HepG2 (cell line): ENCODE data around the gene MAGI1. TPM values are rescaled to one million over a fixed set of nuclear protein-coding genes. Genes with fewer than 3 reads are reported as not detected.

ENCODE experiments used
- ATAC-seq: fragments of 200-7000 bp; cut with Tn5 transposase; 3 replicates; pipeline ENCODE4 v1.9.1; 2020; ENCODE audit warnings: mild to moderate bottlenecking, moderate library complexity
- BruUV-seq: library from RNA; stranded (reverse); fragments of 400-500 nt; replicated peaks from 2 replicates; lab custom pipeline; 2021; lab: Mats Ljungman, UMichigan
- CTCF ChIA-PET: fragments of 300-600 bp; formaldehyde crosslinking; extraction: SDS; loops from one replicate; lab custom pipeline; 2021; ENCODE audit warnings: low total read pairs, inconsistent platforms, low intra/inter-chr PET ratio; lab: Yijun Ruan, JAX
- POLR2A ChIA-PET: fragments of 350-600 bp; sonication (Branson Sonifier 250); formaldehyde crosslinking; loops from one replicate; lab custom pipeline; 2020; ENCODE audit warnings: antibody characterized with exemption, inconsistent platforms; lab: Yijun Ruan, JAX
- DNase-seq: peaks from one replicate; pipeline ENCODE4 v3.0.0-alpha.2; 2015; ENCODE audit warnings: low spot score
- FAIRE-seq: peaks from 3 replicates; lab custom pipeline; 2011; peaks lifted over from hg19 to GRCh38; lab: Jason Lieb, UNC
- H2AFZ ChIP-seq: one replicate; pipeline ENCODE4 v1.6.1; 2011; ENCODE audit warnings: low read length, inconsistent platforms
- H3K27ac ChIP-seq: fragments of 300-600 bp; 3 replicates; pipeline ENCODE4 v1.8.0; 2011; ENCODE audit warnings: mixed run types, mild to moderate bottlenecking, mixed read lengths, low read length, inconsistent platforms; ENCODE audit not compliant: insufficient read depth; ENCODE audit errors: extremely low read length
- H3K27me3 ChIP-seq, 2 experiments: fragments of 200-600 bp in 1 of 2; 2 replicates in 1 of 2; 3 replicates in 1 of 2; pipeline versions ENCODE4 v1.6.0 to v1.8.0; 2011; ENCODE audit warnings: low read length in 2 of 2, mild to moderate bottlenecking in 2 of 2, moderate library complexity in 2 of 2, inconsistent platforms in 1 of 2; ENCODE audit not compliant: insufficient read depth in 2 of 2, control insufficient read depth in 1 of 2
- H3K36me3 ChIP-seq, 2 experiments: fragments of 200-600 bp in 1 of 2; replicated peaks in 1 of 2; 2 replicates in 1 of 2; 3 replicates in 1 of 2; pipeline versions ENCODE4 v1.5.1 to v1.8.0; 2011; ENCODE audit warnings: low read length in 2 of 2, inconsistent platforms in 1 of 2; ENCODE audit not compliant: insufficient read depth in 2 of 2, control insufficient read depth in 1 of 2
- H3K4me1 ChIP-seq: 2 replicates; pipeline ENCODE4 v1.5.1; 2012; ENCODE audit warnings: low read length, inconsistent platforms; ENCODE audit not compliant: insufficient read depth
- H3K4me2 ChIP-seq: 2 replicates; pipeline ENCODE4 v1.6.0; 2011; ENCODE audit warnings: low read depth, low read length, inconsistent platforms
- H3K4me3 ChIP-seq, 3 experiments: fragments of 200-600 bp in 1 of 3; sonication (generic), shearing (Covaris generic) in 1 of 3; replicated peaks in 1 of 3; 2 replicates each; pipeline ENCODE4 v1.5.1; 2011 to 2016; ENCODE audit warnings: low read length in 3 of 3, inconsistent platforms in 2 of 3, low read depth in 2 of 3, mild to moderate bottlenecking in 2 of 3, control low read depth in 1 of 3, mixed read lengths in 1 of 3; ENCODE audit not compliant: insufficient read depth in 1 of 3
- H3K79me2 ChIP-seq: one replicate; pipeline ENCODE4 v1.6.1; 2011; ENCODE audit warnings: low read length, inconsistent platforms; ENCODE audit not compliant: insufficient read depth
- H3K9ac ChIP-seq: 2 replicates; pipeline ENCODE4 v1.6.0; 2011; ENCODE audit warnings: mild to moderate bottlenecking, low read depth, low read length, inconsistent platforms; ENCODE audit not compliant: insufficient read depth
- H3K9me3 ChIP-seq: 2 replicates; pipeline ENCODE4 v1.5.1; 2012; ENCODE audit warnings: mild to moderate bottlenecking, low read length
- H4K20me1 ChIP-seq: 2 replicates; pipeline ENCODE4 v1.6.0; 2011; ENCODE audit warnings: inconsistent platforms, mild to moderate bottlenecking, low read length, moderate library complexity; ENCODE audit not compliant: insufficient read depth
- ERF ChIP-seq: IDR thresholded peaks from 2 replicates; pipeline ENCODE4 v1.6.1; 2018; ENCODE audit warnings: missing biosample characterization, missing genetic modification reagents
- MATR3 ChIP-seq: sonication (generic); formaldehyde crosslinking; IDR thresholded peaks from 2 replicates; pipeline ENCODE4 v1.4.0; 2020; ENCODE audit warnings: missing genetic modification reagents
- MIER2 ChIP-seq: IDR thresholded peaks from 2 replicates; pipeline ENCODE4 v1.6.1; 2016; ENCODE audit warnings: missing biosample characterization, missing genetic modification reagents
- SP2 ChIP-seq: sonication (generic); formaldehyde crosslinking; IDR thresholded peaks from 2 replicates; pipeline ENCODE4 v1.5.1; 2020; ENCODE audit warnings: mild to moderate bottlenecking, missing genetic modification reagents
- TERF1 ChIP-seq: sonication (generic); formaldehyde crosslinking; IDR thresholded peaks from 2 replicates; pipeline ENCODE4 v1.8.0; 2022; ENCODE audit warnings: mild to moderate bottlenecking, missing genetic modification reagents, moderate library complexity
- ZHX2 ChIP-seq, 2 experiments: sonication (generic) in 1 of 2; formaldehyde crosslinking in 1 of 2; IDR thresholded peaks; 2 replicates each; pipeline versions ENCODE4 v1.6.1 to v1.9.0; 2014 to 2022; ENCODE audit warnings: antibody characterized with exemption in 1 of 2, borderline replicate concordance in 1 of 2, inconsistent platforms in 1 of 2, low read depth in 1 of 2, missing genetic modification reagents in 1 of 2
- WGBS: methylation state at CpG from one replicate; pipeline ENCODE4 v1.1.6; 2017; ENCODE audit warnings: low lambda C conversion rate; 5-methylcytosine and 5-hydroxymethylcytosine counted together
- in situ Hi-C: cut with HindIII; loops from 2 replicates; pipeline ENCODE4 v1.10.0; 2017; ENCODE audit warnings: low pct_unique_long_range_greater_than_20kb; ENCODE audit not compliant: extremely low pct_ligation_motif_present
- intact Hi-C: fragments of 100-400 bp; cut with micrococcal nuclease; formaldehyde crosslinking; loops from one replicate; pipeline ENCODE4 v1.10.0; 2022; ENCODE audit not compliant: unreplicated experiment
- polyA plus RNA-seq, 8 experiments: library from polyadenylated mRNA; depleted of rRNA in 3 of 8; stranded (reverse) in 7 of 8; unstranded in 1 of 8; fragments of >200 nt; fragmentation: Illumina TruSeq in 4 of 8; extraction: Trizol in 4 of 8; gene quantifications; 2 replicates each; pipeline versions ENCODE4 v1.2.1 to v1.2.3, GENCODE V29; 2011 to 2016; ENCODE audit warnings: low read depth in 4 of 8, missing spikeins in 1 of 8, mixed read lengths in 1 of 8; ENCODE audit not compliant: insufficient read depth in 1 of 8
- total RNA-seq, 5 experiments: library from RNA; depleted of rRNA; stranded (reverse); fragments of >200 nt; fragmentation: Illumina TruSeq; extraction: Trizol; gene quantifications; 2 replicates each; pipeline ENCODE4 v1.2.3, GENCODE V29; 2016; ENCODE audit warnings: low read depth in 1 of 5

Gene MAGI1
- total and polyA plus RNA-seq, 2 of the 13 experiments (the other 11 are each of a cell fraction or from before 2014, with no cell fraction given), result 22.2 to 26.0 TPM

- intact Hi-C loops (no loop called here), in situ Hi-C loops (no loop called here)
- Histone ChIP-seq H2AFZ (no peak overlapping the region), H3K79me2 (peaks cover 20% of the 10 kb centered on the region), H3K4me1 (peaks cover 11% of the 10 kb centered on the region; the same call in 1 of the 2 replicates), H4K20me1 (peaks cover 11% of the 10 kb centered on the region), H3K27me3 (no peaks in the 10 kb centered on the region), H3K27ac (no peak overlapping the region), H3K9me3 (no peaks in the 10 kb centered on the region), H3K36me3 (0 out of 5 replicates have a peak, but pooled peaks cover 0 to 4% of the 10 kb centered on the region in 2 experiments), H3K4me3 (no peak overlapping the region), H3K9ac (no peak overlapping the region), H3K4me2 (no peak overlapping the region)
- no peak for ATAC-seq
- FAIRE-seq, result no peak
- no peak for DNase-seq
- TF ChIP-seq TERF1 (CRISPR knock-in tag), result no peak
- no peak for TF ChIP-seq ZHX2 (IDR thresholded peaks at IDR 0.05; ENCODE audit: low read depth)
- no peak for TF ChIP-seq ZHX2 (CRISPR knock-in tag; IDR thresholded peaks at IDR 0.05; ENCODE audit: borderline replicate concordance)
- TF ChIP-seq SP2, result no peak
- no peak for TF ChIP-seq MIER2
- no peak for TF ChIP-seq ERF (CRISPR knock-in tag)
- no peak for TF ChIP-seq MATR3
- ChIA-PET POLR2A (interaction anchor here (0.6 kb wide), 1 partner anchor 232 kb away, joined by 6 read pairs; no protein-coding TSS in a partner anchor), CTCF (no interaction called here)
- no TSS peak for BruUV-seq
- 100% methylated on average over 1 of the region's 1 CpG for WGBS
These were observed 271.2 kb downstream of the MAGI1 start for GRCh38 chr3:65767551-65767950.
